HCT116 (cell line): ENCODE results near the gene ZNF121.

ENCODE experiments used
- EZH2 ChIP-seq: fragments of 200-600 bp; sonication (generic); IDR thresholded peaks from 2 replicates; pipeline ENCODE4 v1.6.1; 2017; ENCODE audit warnings: antibody characterized with exemption, mixed run types
- EZH2phosphoT487 ChIP-seq: fragments of 200-600 bp; IDR thresholded peaks from 2 replicates; pipeline ENCODE4 v1.6.1; 2018; ENCODE audit warnings: antibody characterized with exemption, borderline replicate concordance
- FOSL1 ChIP-seq: IDR thresholded peaks from 2 replicates; pipeline ENCODE4 v1.6.1; 2012; ENCODE audit warnings: low read depth
- JUND ChIP-seq: IDR thresholded peaks from 2 replicates; pipeline ENCODE4 v1.6.1; 2012
- POLR2A ChIP-seq: IDR thresholded peaks from 2 replicates; pipeline ENCODE4 v1.7.0; 2011; ENCODE audit warnings: borderline replicate concordance; ENCODE audit not compliant: insufficient read depth, insufficient read length; ENCODE audit errors: extremely low read depth
- POLR2AphosphoS5 ChIP-seq: IDR thresholded peaks from 2 replicates; pipeline ENCODE4 v1.6.1; 2011; ENCODE audit warnings: mild to moderate bottlenecking, low read depth, low read length, moderate library complexity
- RAD21 ChIP-seq: IDR thresholded peaks from 2 replicates; pipeline ENCODE4 v1.6.1; 2012; ENCODE audit warnings: low read depth, mild to moderate bottlenecking
- SP1 ChIP-seq: IDR thresholded peaks from 2 replicates; pipeline ENCODE4 v1.6.1; 2012; ENCODE audit warnings: low read depth
- TCF7L2 ChIP-seq: IDR thresholded peaks from 2 replicates; pipeline ENCODE4 v1.7.0; 2011; ENCODE audit warnings: borderline replicate concordance, inconsistent platforms; ENCODE audit not compliant: insufficient read depth, insufficient read length; ENCODE audit errors: extremely low read depth
- TF ChIP-seq, protein P1 (sequence below), 3 experiments: fragments of 200-600 bp in 1 of 3; sonication (generic) in 1 of 3; IDR thresholded peaks in 2 of 3; conservative IDR thresholded peaks in 1 of 3; 2 replicates each; pipeline ENCODE4 v1.5.1; 2012 to 2017; ENCODE audit warnings: low read depth in 2 of 3, low read length in 2 of 3, antibody characterized with exemption in 1 of 3, borderline replicate concordance in 1 of 3, control low read depth in 1 of 3, mild to moderate bottlenecking in 1 of 3, mixed read lengths in 1 of 3, mixed run types in 1 of 3, moderate library complexity in 1 of 3; ENCODE audit not compliant: insufficient read depth in 1 of 3
- TF ChIP-seq, protein P2 (sequence below): IDR thresholded peaks from 2 replicates; pipeline ENCODE4 v1.6.1; 2012
- TF ChIP-seq, protein P3 (sequence below): IDR thresholded peaks from 2 replicates; pipeline ENCODE4 v1.6.1; 2012; ENCODE audit warnings: low read depth

DNA sequence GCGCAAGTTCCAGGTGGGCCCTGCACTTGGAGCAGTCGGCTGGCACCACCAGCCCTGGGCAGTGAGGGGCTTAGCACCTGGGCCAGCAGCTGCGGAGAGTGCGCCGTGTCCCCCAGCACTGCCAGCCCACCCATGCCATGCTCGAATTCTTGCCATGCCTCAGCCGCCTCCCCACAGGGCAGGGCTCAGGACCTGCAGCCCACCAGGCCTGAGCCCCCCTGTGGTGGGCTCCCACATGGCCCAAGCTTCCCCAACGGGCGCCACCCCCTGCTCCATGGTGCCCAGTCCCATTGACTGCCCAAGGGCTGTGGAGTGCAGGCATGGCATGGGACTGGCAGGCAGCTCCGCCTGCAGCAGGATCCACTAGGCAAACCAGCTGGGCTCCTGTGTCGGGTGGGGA, 36.4 kb downstream of the ZNF121 start:
- TF ChIP-seq EZH2phosphoT487 (no peak), TCF7L2 (no peak), POLR2AphosphoS5 (no peak), SP1 (no peak), FOSL1 (no peak), POLR2A (no peak), JUND (no peak), EZH2 (no peak), RAD21 (no peak)
- TF ChIP-seq, protein P1, sequence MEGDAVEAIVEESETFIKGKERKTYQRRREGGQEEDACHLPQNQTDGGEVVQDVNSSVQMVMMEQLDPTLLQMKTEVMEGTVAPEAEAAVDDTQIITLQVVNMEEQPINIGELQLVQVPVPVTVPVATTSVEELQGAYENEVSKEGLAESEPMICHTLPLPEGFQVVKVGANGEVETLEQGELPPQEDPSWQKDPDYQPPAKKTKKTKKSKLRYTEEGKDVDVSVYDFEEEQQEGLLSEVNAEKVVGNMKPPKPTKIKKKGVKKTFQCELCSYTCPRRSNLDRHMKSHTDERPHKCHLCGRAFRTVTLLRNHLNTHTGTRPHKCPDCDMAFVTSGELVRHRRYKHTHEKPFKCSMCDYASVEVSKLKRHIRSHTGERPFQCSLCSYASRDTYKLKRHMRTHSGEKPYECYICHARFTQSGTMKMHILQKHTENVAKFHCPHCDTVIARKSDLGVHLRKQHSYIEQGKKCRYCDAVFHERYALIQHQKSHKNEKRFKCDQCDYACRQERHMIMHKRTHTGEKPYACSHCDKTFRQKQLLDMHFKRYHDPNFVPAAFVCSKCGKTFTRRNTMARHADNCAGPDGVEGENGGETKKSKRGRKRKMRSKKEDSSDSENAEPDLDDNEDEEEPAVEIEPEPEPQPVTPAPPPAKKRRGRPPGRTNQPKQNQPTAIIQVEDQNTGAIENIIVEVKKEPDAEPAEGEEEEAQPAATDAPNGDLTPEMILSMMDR (IDR thresholded peaks at IDR 0.05 in 2 of 3, conservative IDR thresholded peaks at IDR 0.05 in 1 of 3; ENCODE audit: borderline replicate concordance in 1 of 3, insufficient read depth in 1 of 3, low read depth in 2 of 3, low read length in 2 of 3): no peak
- TF ChIP-seq, protein P2, sequence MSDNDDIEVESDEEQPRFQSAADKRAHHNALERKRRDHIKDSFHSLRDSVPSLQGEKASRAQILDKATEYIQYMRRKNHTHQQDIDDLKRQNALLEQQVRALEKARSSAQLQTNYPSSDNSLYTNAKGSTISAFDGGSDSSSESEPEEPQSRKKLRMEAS: no peak
- TF ChIP-seq, protein P3, sequence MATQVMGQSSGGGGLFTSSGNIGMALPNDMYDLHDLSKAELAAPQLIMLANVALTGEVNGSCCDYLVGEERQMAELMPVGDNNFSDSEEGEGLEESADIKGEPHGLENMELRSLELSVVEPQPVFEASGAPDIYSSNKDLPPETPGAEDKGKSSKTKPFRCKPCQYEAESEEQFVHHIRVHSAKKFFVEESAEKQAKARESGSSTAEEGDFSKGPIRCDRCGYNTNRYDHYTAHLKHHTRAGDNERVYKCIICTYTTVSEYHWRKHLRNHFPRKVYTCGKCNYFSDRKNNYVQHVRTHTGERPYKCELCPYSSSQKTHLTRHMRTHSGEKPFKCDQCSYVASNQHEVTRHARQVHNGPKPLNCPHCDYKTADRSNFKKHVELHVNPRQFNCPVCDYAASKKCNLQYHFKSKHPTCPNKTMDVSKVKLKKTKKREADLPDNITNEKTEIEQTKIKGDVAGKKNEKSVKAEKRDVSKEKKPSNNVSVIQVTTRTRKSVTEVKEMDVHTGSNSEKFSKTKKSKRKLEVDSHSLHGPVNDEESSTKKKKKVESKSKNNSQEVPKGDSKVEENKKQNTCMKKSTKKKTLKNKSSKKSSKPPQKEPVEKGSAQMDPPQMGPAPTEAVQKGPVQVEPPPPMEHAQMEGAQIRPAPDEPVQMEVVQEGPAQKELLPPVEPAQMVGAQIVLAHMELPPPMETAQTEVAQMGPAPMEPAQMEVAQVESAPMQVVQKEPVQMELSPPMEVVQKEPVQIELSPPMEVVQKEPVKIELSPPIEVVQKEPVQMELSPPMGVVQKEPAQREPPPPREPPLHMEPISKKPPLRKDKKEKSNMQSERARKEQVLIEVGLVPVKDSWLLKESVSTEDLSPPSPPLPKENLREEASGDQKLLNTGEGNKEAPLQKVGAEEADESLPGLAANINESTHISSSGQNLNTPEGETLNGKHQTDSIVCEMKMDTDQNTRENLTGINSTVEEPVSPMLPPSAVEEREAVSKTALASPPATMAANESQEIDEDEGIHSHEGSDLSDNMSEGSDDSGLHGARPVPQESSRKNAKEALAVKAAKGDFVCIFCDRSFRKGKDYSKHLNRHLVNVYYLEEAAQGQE: no peak
